Activated B cell treated with CpG ODN at 0.5 μM for 24 hours (primary cell): ENCODE results near the gene ATRNL1. TPM values are rescaled to one million over a fixed set of nuclear protein-coding genes. Genes with fewer than 3 reads are reported as not detected.

Experiments used
- ATAC-seq: fragments of 200-7000 bp; cut with Tn5 transposase; one replicate; pipeline ENCODE4 v1.10.0; 2021; ENCODE audit warnings: low read depth, mild to moderate bottlenecking, moderate library complexity
- CTCF ChIA-PET: fragments of 350-600 bp; sonication (Branson Sonifier 250); formaldehyde crosslinking; loops from one replicate; lab custom pipeline; 2021; ENCODE audit warnings: antibody characterized with exemption; lab: Charles Lee
- POLR2A ChIA-PET: fragments of 350-600 bp; sonication (Branson Sonifier 250); formaldehyde crosslinking; loops from one replicate; lab custom pipeline; 2021; ENCODE audit warnings: antibody characterized with exemption; lab: Charles Lee
- DNase-seq: peaks from one replicate; pipeline ENCODE4 v3.0.0; 2022
- H3K27ac Mint-ChIP-seq: one replicate; pipeline ENCODE4 v1.8.0; 2020; ENCODE audit warnings: mixed read lengths
- H3K27me3 Mint-ChIP-seq: one replicate; pipeline ENCODE4 v1.8.0; 2021; ENCODE audit warnings: mixed read lengths
- H3K36me3 Mint-ChIP-seq: one replicate; pipeline ENCODE4 v1.8.0; 2021; ENCODE audit warnings: low read depth, mixed read lengths
- H3K4me1 Mint-ChIP-seq: one replicate; pipeline ENCODE4 v1.8.0; 2021; ENCODE audit warnings: mixed read lengths
- H3K4me3 Mint-ChIP-seq: one replicate; pipeline ENCODE4 v1.8.0; 2020; ENCODE audit warnings: mild to moderate bottlenecking, mixed read lengths
- H3K9me3 Mint-ChIP-seq: one replicate; pipeline ENCODE4 v1.8.0; 2020; ENCODE audit warnings: mixed read lengths
- CTCF ChIP-seq: fragments of 200-600 bp; IDR thresholded peaks from one replicate; pipeline ENCODE4 v1.8.0; 2022; ENCODE audit warnings: antibody characterized with exemption, mild to moderate bottlenecking
- intact Hi-C: fragments of 100-400 bp; cut with micrococcal nuclease; formaldehyde crosslinking; loops from one replicate; pipeline ENCODE4 v1.15.1; 2024
- total RNA-seq: library from RNA; stranded (reverse); gene quantifications from 2 replicates; pipeline ENCODE4 v1.2.3, GENCODE V29; 2022

The ATRNL1 gene
- total RNA-seq, 1 donor from 2014 or later: 1.2 TPM

GRCh38 chr10:115432188-115432819 lies 339.1 kb downstream of the ATRNL1 start:
- ChIA-PET POLR2A (no interaction called here), CTCF (no interaction called here)
- H3K4me3 Mint-ChIP-seq: no peak overlapping the region
- H3K36me3 Mint-ChIP-seq: no peaks in the 10 kb centered on the region
- DNase-seq (no peak), ATAC-seq (no peak)
- intact Hi-C loops: no loop called here
- no peaks in the 10 kb centered on the region for H3K4me1 Mint-ChIP-seq
- H3K9me3 Mint-ChIP-seq: no peaks in the 10 kb centered on the region
- H3K27me3 Mint-ChIP-seq: no peaks in the 10 kb centered on the region
- TF ChIP-seq CTCF: no peak
- no peak overlapping the region for H3K27ac Mint-ChIP-seq

- intact Hi-C loops: no loop called here
- no peaks in the 10 kb centered on the region for H3K4me1 Mint-ChIP-seq
- no peak for TF ChIP-seq CTCF
- no peaks in the 10 kb centered on the region for H3K36me3 Mint-ChIP-seq
- no peaks in the 10 kb centered on the region for H3K27me3 Mint-ChIP-seq
- POLR2A ChIA-PET: no interaction called here
- H3K4me3 Mint-ChIP-seq: no peak overlapping the region
- no peak for ATAC-seq
- CTCF ChIA-PET: no interaction called here
- no peak overlapping the region for H3K27ac Mint-ChIP-seq
- H3K9me3 Mint-ChIP-seq: no peaks in the 10 kb centered on the region
- no peak for DNase-seq
These were observed 343.8 kb downstream of the ATRNL1 start for GRCh38 chr10:115436999-115437398.

GRCh38 chr10:115441907-115442545 lies 348.9 kb downstream of the ATRNL1 start:
- Mint-ChIP-seq H3K27ac (no peak overlapping the region), H3K4me1 (no peaks in the 10 kb centered on the region), H3K27me3 (no peaks in the 10 kb centered on the region), H3K9me3 (no peaks in the 10 kb centered on the region), H3K36me3 (no peaks in the 10 kb centered on the region), H3K4me3 (no peak overlapping the region)
- intact Hi-C loops: no loop called here
- ChIA-PET POLR2A (no interaction called here), CTCF (no interaction called here)
- TF ChIP-seq CTCF: no peak
- ATAC-seq (no peak), DNase-seq (no peak)

GRCh38 chr10:115456812-115457211 lies 363.6 kb downstream of the ATRNL1 start:
- Mint-ChIP-seq H3K4me3 (no peak overlapping the region), H3K27me3 (no peaks in the 10 kb centered on the region), H3K27ac (no peak overlapping the region), H3K9me3 (peaks cover 12% of the 10 kb centered on the region), H3K4me1 (no peaks in the 10 kb centered on the region), H3K36me3 (no peaks in the 10 kb centered on the region)
- intact Hi-C loops: no loop called here
- POLR2A ChIA-PET: no interaction called here
- ATAC-seq (no peak), DNase-seq (no peak)
- CTCF ChIA-PET: no interaction called here
- no peak for TF ChIP-seq CTCF

GRCh38 chr10:115483294-115483693 lies 390.1 kb downstream of the ATRNL1 start:
- Mint-ChIP-seq H3K27me3 (no peaks in the 10 kb centered on the region), H3K4me1 (no peaks in the 10 kb centered on the region), H3K9me3 (peaks cover 3% of the 10 kb centered on the region), H3K4me3 (no peak overlapping the region), H3K36me3 (no peaks in the 10 kb centered on the region), H3K27ac (no peak overlapping the region)
- CTCF ChIA-PET: no interaction called here
- no peak for TF ChIP-seq CTCF
- POLR2A ChIA-PET: no interaction called here
- intact Hi-C loops: no loop called here
- ATAC-seq (no peak), DNase-seq (no peak)
